Activated naive CD4-positive, alpha-beta T cell treated with anti-CD3 and anti-CD28 coated beads, Interleukin-2, amount 50 U/mL, for 24 hours (primary cell): ENCODE results near the gene SORCS2.
"Not testable (repeated sequence)": the region's sequence is repeated elsewhere in the genome, so short reads cannot be mapped to it uniquely, and the experiment has no call there.

Experiments used
- H3K27ac Mint-ChIP-seq: one replicate; pipeline ENCODE4 v1.8.0; 2021; ENCODE audit warnings: mild to moderate bottlenecking, mixed read lengths
- H3K27me3 Mint-ChIP-seq: one replicate; pipeline ENCODE4 v1.8.0; 2021; ENCODE audit warnings: mixed read lengths
- H3K36me3 Mint-ChIP-seq: one replicate; pipeline ENCODE4 v1.8.0; 2021; ENCODE audit warnings: mixed read lengths
- H3K4me1 Mint-ChIP-seq: one replicate; pipeline ENCODE4 v1.8.0; 2021; ENCODE audit warnings: mixed read lengths
- H3K4me3 Mint-ChIP-seq: one replicate; pipeline ENCODE4 v1.8.0; 2021; ENCODE audit warnings: mild to moderate bottlenecking, mixed read lengths
- H3K9me3 Mint-ChIP-seq: one replicate; pipeline ENCODE4 v1.8.0; 2021; ENCODE audit warnings: mixed read lengths

The SORCS2 gene

GRCh38 chr4:7214359-7214758 lies 22.0 kb downstream of the SORCS2 start:
- Mint-ChIP-seq H3K27ac (no peak overlapping the region), H3K36me3 (no peaks in the 10 kb centered on the region), H3K27me3 (peaks cover 4% of the 10 kb centered on the region), H3K9me3 (no peaks in the 10 kb centered on the region), H3K4me1 (no peaks in the 10 kb centered on the region), H3K4me3 (no peak overlapping the region)

- H3K36me3 Mint-ChIP-seq, H3K4me3 Mint-ChIP-seq, H3K27me3 Mint-ChIP-seq, H3K9me3 Mint-ChIP-seq, H3K27ac Mint-ChIP-seq, H3K4me1 Mint-ChIP-seq: not testable (repeated sequence)
These were observed 22.8 kb downstream of the SORCS2 start for GRCh38 chr4:7215187-7215586.

GRCh38 chr4:7217039-7217438 lies 24.7 kb downstream of the SORCS2 start:
- Mint-ChIP-seq H3K27me3 (peaks cover 1% of the 10 kb centered on the region), H3K4me1 (no peaks in the 10 kb centered on the region), H3K27ac (no peak overlapping the region), H3K4me3 (no peak overlapping the region), H3K9me3 (no peaks in the 10 kb centered on the region), H3K36me3 (no peaks in the 10 kb centered on the region)

- Mint-ChIP-seq H3K9me3 (no peaks in the 10 kb centered on the region), H3K4me3 (no peak overlapping the region), H3K36me3 (no peaks in the 10 kb centered on the region), H3K27ac (no peak overlapping the region), H3K4me1 (no peaks in the 10 kb centered on the region), H3K27me3 (peaks cover 1% of the 10 kb centered on the region)
These were observed 25.4 kb downstream of the SORCS2 start for GRCh38 chr4:7217474-7218321.

GRCh38 chr4:7218686-7219085 lies 26.3 kb downstream of the SORCS2 start:
- Mint-ChIP-seq H3K4me1 (no peaks in the 10 kb centered on the region), H3K27me3 (peaks cover 1% of the 10 kb centered on the region), H3K9me3 (no peaks in the 10 kb centered on the region), H3K4me3 (no peak overlapping the region), H3K36me3 (no peaks in the 10 kb centered on the region), H3K27ac (no peak overlapping the region)

- H3K9me3 Mint-ChIP-seq = no peaks in the 10 kb centered on the region
- no peaks in the 10 kb centered on the region for H3K36me3 Mint-ChIP-seq
- H3K4me3 Mint-ChIP-seq = no peak overlapping the region
- no peak overlapping the region for H3K27ac Mint-ChIP-seq
- no peaks in the 10 kb centered on the region for H3K4me1 Mint-ChIP-seq
- H3K27me3 Mint-ChIP-seq = peaks cover 1% of the 10 kb centered on the region
These were observed 30.2 kb downstream of the SORCS2 start for GRCh38 chr4:7222521-7222920.

- no peak overlapping the region for H3K4me3 Mint-ChIP-seq
- no peak overlapping the region for H3K27ac Mint-ChIP-seq
- H3K36me3 Mint-ChIP-seq = no peaks in the 10 kb centered on the region
These were observed 31.2 kb downstream of the SORCS2 start for GRCh38 chr4:7223541-7223940.

GRCh38 chr4:7224001-7224400 lies 31.7 kb downstream of the SORCS2 start:
- Mint-ChIP-seq H3K4me3 (no peak overlapping the region), H3K36me3 (no peaks in the 10 kb centered on the region), H3K9me3 (no peaks in the 10 kb centered on the region), H3K27ac (no peak overlapping the region), H3K27me3 (peaks cover 2% of the 10 kb centered on the region), H3K4me1 (no peaks in the 10 kb centered on the region)

More at GRCh38 chr4:7223541-7223940, 31.2 kb downstream of the SORCS2 start:
- Mint-ChIP-seq H3K4me1 (no peaks in the 10 kb centered on the region), H3K9me3 (no peaks in the 10 kb centered on the region), H3K27me3 (peaks cover 2% of the 10 kb centered on the region)

- no peaks in the 10 kb centered on the region for H3K4me1 Mint-ChIP-seq
- no peak overlapping the region for H3K4me3 Mint-ChIP-seq
- H3K36me3 Mint-ChIP-seq = no peaks in the 10 kb centered on the region
- H3K9me3 Mint-ChIP-seq = no peaks in the 10 kb centered on the region
- peaks cover 1% of the 10 kb centered on the region for H3K27me3 Mint-ChIP-seq
- H3K27ac Mint-ChIP-seq = no peak overlapping the region
These were observed 32.7 kb downstream of the SORCS2 start for GRCh38 chr4:7224878-7225533.

GRCh38 chr4:7226439-7226838 lies 34.1 kb downstream of the SORCS2 start:
- peaks cover 1% of the 10 kb centered on the region for H3K27me3 Mint-ChIP-seq

GRCh38 chr4:7227008-7227407 lies 34.7 kb downstream of the SORCS2 start:
- Mint-ChIP-seq H3K27me3 (peaks cover 1% of the 10 kb centered on the region), H3K4me3 (no peak overlapping the region), H3K27ac (no peak overlapping the region), H3K36me3 (no peaks in the 10 kb centered on the region), H3K4me1 (no peaks in the 10 kb centered on the region), H3K9me3 (no peaks in the 10 kb centered on the region)

More at GRCh38 chr4:7226439-7226838, 34.1 kb downstream of the SORCS2 start:
- H3K27ac Mint-ChIP-seq = no peak overlapping the region
- no peaks in the 10 kb centered on the region for H3K36me3 Mint-ChIP-seq
- no peaks in the 10 kb centered on the region for H3K9me3 Mint-ChIP-seq
- no peak overlapping the region for H3K4me3 Mint-ChIP-seq
- no peaks in the 10 kb centered on the region for H3K4me1 Mint-ChIP-seq

GRCh38 chr4:7228734-7229133 lies 36.4 kb downstream of the SORCS2 start:
- H3K4me3 Mint-ChIP-seq = no peak overlapping the region
- H3K27ac Mint-ChIP-seq = no peak overlapping the region
- no peaks in the 10 kb centered on the region for H3K9me3 Mint-ChIP-seq
- peaks cover 1% of the 10 kb centered on the region for H3K27me3 Mint-ChIP-seq
- H3K4me1 Mint-ChIP-seq = no peaks in the 10 kb centered on the region
- H3K36me3 Mint-ChIP-seq = no peaks in the 10 kb centered on the region

- Mint-ChIP-seq H3K27me3 (peaks cover 1% of the 10 kb centered on the region), H3K9me3 (no peaks in the 10 kb centered on the region), H3K36me3 (no peaks in the 10 kb centered on the region), H3K27ac (peak overlapping the region; percentile 53), H3K4me1 (no peaks in the 10 kb centered on the region), H3K4me3 (no peak overlapping the region)
These were observed 39.8 kb downstream of the SORCS2 start for GRCh38 chr4:7232061-7232650.

GRCh38 chr4:7233006-7233580 lies 40.8 kb downstream of the SORCS2 start:
- no peaks in the 10 kb centered on the region for H3K4me1 Mint-ChIP-seq
- no peak overlapping the region for H3K4me3 Mint-ChIP-seq
- H3K27ac Mint-ChIP-seq = no peak overlapping the region
- no peaks in the 10 kb centered on the region for H3K36me3 Mint-ChIP-seq
- H3K27me3 Mint-ChIP-seq = no peaks in the 10 kb centered on the region
- no peaks in the 10 kb centered on the region for H3K9me3 Mint-ChIP-seq

GRCh38 chr4:7233601-7234000 lies 41.3 kb downstream of the SORCS2 start:
- Mint-ChIP-seq H3K27me3 (no peaks in the 10 kb centered on the region), H3K9me3 (no peaks in the 10 kb centered on the region), H3K4me1 (no peaks in the 10 kb centered on the region), H3K4me3 (no peak overlapping the region), H3K27ac (no peak overlapping the region), H3K36me3 (no peaks in the 10 kb centered on the region)
